SJCRH30 (cell line): ENCODE results near the gene UBE2J2. TPM values are rescaled to one million over a fixed set of nuclear protein-coding genes. Genes with fewer than 3 reads are reported as not detected.

Experiments
- DNase-seq, 2 experiments: peaks; one replicate each; pipeline ENCODE4 v3.0.0-alpha.2; 2015 to 2020
- H3K27ac ChIP-seq: fragments of 250-450 bp; sonication (Bioruptor Pico); 2 replicates; pipeline ENCODE4 v1.5.1; 2020; ENCODE audit warnings: mild to moderate bottlenecking, moderate library complexity
- H3K27me3 ChIP-seq: fragments of 250-450 bp; sonication (Bioruptor Pico); 2 replicates; pipeline ENCODE4 v1.5.1; 2020; ENCODE audit warnings: mild to moderate bottlenecking, moderate library complexity
- H3K36me3 ChIP-seq: fragments of 250-450 bp; sonication (Bioruptor Pico); 2 replicates; pipeline ENCODE4 v1.5.1; 2020; ENCODE audit warnings: mild to moderate bottlenecking, moderate library complexity
- H3K4me1 ChIP-seq: fragments of 250-450 bp; sonication (Bioruptor Pico); 2 replicates; pipeline ENCODE4 v1.5.1; 2020; ENCODE audit warnings: mild to moderate bottlenecking, moderate library complexity
- H3K4me3 ChIP-seq: fragments of 250-450 bp; sonication (Bioruptor Pico); 2 replicates; pipeline ENCODE4 v1.5.1; 2020; ENCODE audit warnings: mild to moderate bottlenecking, moderate library complexity
- H3K9me3 ChIP-seq: fragments of 250-450 bp; sonication (Bioruptor Pico); replicated peaks from 2 replicates; pipeline ENCODE4 v1.5.1; 2020; ENCODE audit warnings: mild to moderate bottlenecking, moderate library complexity
- total RNA-seq: library from RNA; depleted of rRNA; stranded (reverse); fragments of >200 nt; shearing (Covaris generic); gene quantifications from 2 replicates; pipeline ENCODE4 v1.2.3, GENCODE V29; 2014

The UBE2J2 gene
- total RNA-seq, 1 experiment from 2014 or later, result 115 TPM

DNA sequence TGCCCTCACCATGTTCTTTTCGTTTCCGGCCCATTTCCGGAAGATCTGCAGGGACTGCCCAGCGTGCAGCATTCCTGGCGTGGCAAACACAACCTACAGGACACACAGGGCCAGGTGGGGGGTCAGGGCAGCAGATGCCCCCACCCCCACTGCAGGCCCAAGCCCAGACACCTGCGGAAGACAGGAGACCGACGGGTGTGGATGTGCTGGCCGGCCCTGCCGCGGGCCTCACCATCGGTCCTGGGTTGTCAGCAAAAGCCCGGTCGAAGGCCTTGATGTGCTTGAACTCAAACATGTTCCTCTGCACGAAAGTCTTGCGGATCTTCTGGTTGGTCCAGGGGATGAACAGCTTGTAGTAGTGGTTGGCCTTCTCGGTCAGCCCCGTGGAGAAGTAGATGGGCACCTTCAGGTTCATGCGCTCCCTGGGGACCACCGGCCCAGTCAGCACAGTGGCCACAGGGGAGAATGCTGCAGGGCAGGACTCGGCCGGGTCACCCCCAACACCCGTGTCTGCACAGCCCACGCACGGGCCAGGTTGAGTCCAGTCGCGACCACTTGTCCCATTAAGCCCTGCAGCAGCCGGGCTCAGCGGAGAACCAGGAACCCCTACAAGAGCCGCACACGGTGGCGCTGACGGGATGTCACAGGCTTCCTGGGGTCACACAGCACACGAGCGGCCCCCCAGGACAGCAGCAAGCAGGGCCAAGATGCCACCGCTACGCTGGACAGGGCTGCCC is 40.0 kb upstream of the UBE2J2 start:
- Histone ChIP-seq H3K27ac (no peak overlapping the region), H3K36me3 (peaks cover 78% of the 10 kb centered on the region), H3K27me3 (no peaks in the 10 kb centered on the region), H3K4me1 (peaks cover 14% of the 10 kb centered on the region), H3K4me3 (no peak overlapping the region), H3K9me3 (no peaks in the 10 kb centered on the region)
- DNase-seq, result no peak

GRCh38 chr1:1312450-1313314 is 39.0 kb upstream of the UBE2J2 start:
- DNase-seq, result no peak
- H3K36me3 ChIP-seq, result peaks cover 70% of the 10 kb centered on the region
- H3K4me1 ChIP-seq, result peaks cover 4% of the 10 kb centered on the region
- H3K9me3 ChIP-seq, result no peaks in the 10 kb centered on the region
- H3K27ac ChIP-seq, result no peak overlapping the region
- no peak overlapping the region for H3K4me3 ChIP-seq
- no peaks in the 10 kb centered on the region for H3K27me3 ChIP-seq

- Histone ChIP-seq H3K36me3 (peaks cover 58% of the 10 kb centered on the region), H3K4me3 (no peak overlapping the region), H3K4me1 (peaks cover 5% of the 10 kb centered on the region), H3K9me3 (no peaks in the 10 kb centered on the region), H3K27ac (no peak overlapping the region), H3K27me3 (no peaks in the 10 kb centered on the region)
- DNase-seq, result no peak
Observed at GRCh38 chr1:1311107-1312104, 37.8 kb upstream of the UBE2J2 start.

DNA sequence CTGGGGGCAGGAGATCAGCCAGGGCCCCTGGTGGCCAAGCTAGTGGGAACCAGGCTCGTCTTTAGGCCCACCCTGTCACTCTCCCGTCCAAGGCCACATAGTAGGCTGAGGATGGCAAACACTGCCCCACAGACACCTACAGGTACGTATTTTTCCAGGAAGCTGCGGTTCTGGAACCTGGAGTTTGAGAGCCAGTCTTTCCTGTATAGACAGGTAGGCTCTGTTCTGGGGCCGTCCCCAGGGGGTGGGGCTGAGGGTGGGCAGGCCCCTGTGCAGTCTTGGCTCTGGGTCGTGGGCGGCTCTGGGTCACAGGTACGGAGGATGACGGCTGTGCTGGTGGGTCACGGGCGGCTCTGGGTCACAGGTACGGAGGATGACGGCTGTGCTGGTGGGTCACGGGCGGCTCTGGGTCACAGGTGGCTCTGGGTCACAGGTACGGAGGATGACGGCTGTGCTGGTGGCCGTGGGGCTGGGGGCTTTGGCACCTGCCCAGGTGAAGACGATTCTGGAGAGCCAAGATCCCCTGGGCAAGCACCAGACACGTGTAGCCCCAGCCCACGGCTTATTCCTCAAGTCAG is 36.9 kb upstream of the UBE2J2 start:
- Histone ChIP-seq H3K36me3 (peaks cover 51% of the 10 kb centered on the region), H3K4me1 (peaks cover 13% of the 10 kb centered on the region), H3K27ac (no peak overlapping the region), H3K9me3 (no peaks in the 10 kb centered on the region), H3K27me3 (no peaks in the 10 kb centered on the region), H3K4me3 (no peak overlapping the region)
- DNase-seq, result no peak

DNA sequence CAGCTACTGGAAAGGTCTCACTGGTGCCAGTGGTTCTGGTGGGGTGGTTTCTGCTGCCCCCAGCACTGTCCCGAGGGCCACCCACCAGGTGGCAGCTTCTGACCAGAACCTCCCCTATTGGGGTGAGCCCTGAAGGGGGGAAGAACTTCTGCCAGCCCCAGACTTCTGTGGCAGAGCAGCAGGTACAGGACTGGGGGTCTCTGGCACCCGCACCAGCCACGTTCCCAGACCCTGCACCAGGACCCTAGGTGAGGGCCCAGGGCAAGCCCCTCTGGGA is 36.4 kb upstream of the UBE2J2 start:
- no peak overlapping the region for H3K4me3 ChIP-seq
- H3K4me1 ChIP-seq, result peaks cover 17% of the 10 kb centered on the region
- no peak for DNase-seq
- H3K36me3 ChIP-seq, result peaks cover 48% of the 10 kb centered on the region
- no peak overlapping the region for H3K27ac ChIP-seq
- no peaks in the 10 kb centered on the region for H3K9me3 ChIP-seq
- H3K27me3 ChIP-seq, result no peaks in the 10 kb centered on the region

DNA sequence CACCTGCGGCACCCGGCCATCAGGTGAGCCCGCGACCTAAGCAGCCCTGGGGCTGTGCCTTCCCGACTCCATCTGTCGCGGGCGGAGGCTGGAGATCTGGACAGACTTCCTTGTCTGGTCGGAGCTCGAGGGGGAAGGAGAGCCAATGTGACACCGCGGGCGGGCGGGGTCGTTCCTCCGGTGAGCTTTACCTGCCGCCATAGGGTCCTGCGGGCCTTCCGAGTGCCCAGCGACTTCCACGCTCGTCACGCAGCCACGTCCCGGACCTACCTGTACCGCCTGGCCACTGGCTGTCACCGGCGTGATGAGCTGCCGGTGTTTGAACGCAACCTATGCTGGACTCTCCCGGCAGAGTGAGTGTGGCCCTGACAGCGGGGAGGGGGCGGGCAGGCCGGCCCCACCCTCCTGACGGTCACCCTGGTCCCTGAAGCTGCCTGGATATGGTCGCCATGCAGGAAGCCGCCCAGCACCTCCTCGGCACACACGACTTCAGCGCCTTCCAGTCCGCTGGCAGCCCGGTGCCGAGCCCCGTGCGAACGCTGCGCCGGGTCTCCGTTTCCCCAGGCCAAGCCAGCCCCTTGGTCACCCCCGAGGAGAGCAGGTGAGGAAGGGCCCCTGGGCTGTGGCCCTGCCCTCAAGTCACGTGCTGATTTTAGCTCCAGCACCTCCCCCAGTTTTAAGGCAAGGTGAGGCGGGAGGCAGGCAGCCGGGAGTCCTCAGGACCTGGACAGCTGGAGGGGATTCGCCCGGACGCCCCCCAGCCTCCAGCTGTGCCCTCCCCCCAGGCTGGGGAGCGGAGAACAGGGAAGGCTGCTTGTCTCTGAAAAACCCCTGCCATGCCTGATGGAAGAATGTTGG is 35.8 kb upstream of the UBE2J2 start:
- peaks cover 18% of the 10 kb centered on the region for H3K4me1 ChIP-seq
- peak overlapping the region; percentile 79 for H3K4me3 ChIP-seq
- no peaks in the 10 kb centered on the region for H3K9me3 ChIP-seq
- peaks cover 42% of the 10 kb centered on the region for H3K36me3 ChIP-seq
- H3K27ac ChIP-seq, result no peak overlapping the region
- H3K27me3 ChIP-seq, result no peaks in the 10 kb centered on the region
- no peak for DNase-seq

GRCh38 chr1:1308756-1309250 is 35.1 kb upstream of the UBE2J2 start:
- Histone ChIP-seq H3K36me3 (peaks cover 36% of the 10 kb centered on the region), H3K4me1 (peaks cover 23% of the 10 kb centered on the region), H3K27ac (peak overlapping the region; percentile 54), H3K4me3 (peak overlapping the region; percentile 79), H3K9me3 (no peaks in the 10 kb centered on the region), H3K27me3 (no peaks in the 10 kb centered on the region)
- DNase-seq, result no peak

- Histone ChIP-seq H3K4me3 (peak within 1 kb of the TSS; percentile 79), H3K36me3 (peaks cover 29% of the 10 kb centered on the region)
Observed at GRCh38 chr1:1307923-1308755, 34.5 kb upstream of the UBE2J2 start, which contains the start of the genes ACAP3 and PUSL1. TSS of gene ACAP3 (minus strand) at chr1:1307930. CDS start at chr1:1307815, 115 bp downstream. TSS of gene PUSL1 (plus strand) at chr1:1308597. CDS start at chr1:1308644, 47 bp downstream.

DNA sequence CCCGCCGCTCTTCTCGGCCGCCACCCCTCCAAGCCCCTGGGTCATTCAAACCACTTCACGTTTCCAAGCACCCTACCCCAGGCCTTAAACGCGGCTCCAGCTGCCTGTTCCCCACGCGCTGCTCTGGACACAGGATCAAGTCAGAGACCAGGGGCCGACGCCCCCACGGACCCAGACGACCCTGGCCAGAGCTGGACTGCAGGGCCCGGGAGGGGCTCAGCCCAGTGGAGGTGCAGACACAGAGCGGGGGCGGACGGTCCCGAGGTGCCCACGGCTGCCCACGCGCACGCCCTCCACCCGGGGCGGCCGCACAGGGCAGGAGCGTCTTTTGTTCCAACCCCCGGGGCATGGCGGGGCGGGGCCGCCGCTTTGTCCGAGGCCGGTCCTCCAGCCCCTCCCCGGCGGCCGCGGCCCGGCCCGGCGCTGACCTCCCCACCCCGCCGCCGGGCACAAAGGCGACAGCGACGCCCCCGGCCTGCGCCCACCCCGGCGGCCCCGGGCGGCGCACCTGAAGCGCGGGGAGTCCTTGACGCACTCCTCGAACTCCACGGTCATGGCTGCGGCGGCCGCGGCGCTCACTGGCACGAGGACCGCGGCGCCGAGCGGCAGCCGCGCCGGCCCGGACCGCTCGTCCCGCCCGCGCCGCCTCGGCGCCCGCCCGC is 33.7 kb upstream of the UBE2J2 start:
- Histone ChIP-seq H3K27me3 (no peaks in the 10 kb centered on the region), H3K9me3 (no peaks in the 10 kb centered on the region), H3K4me1 (peaks cover 24% of the 10 kb centered on the region), H3K36me3 (peaks cover 22% of the 10 kb centered on the region), H3K4me3 (peak overlapping the region; percentile 79), H3K27ac (no peak overlapping the region; the same call in 1 of the 2 replicates)
- peak; percentile 47 for DNase-seq

More at GRCh38 chr1:1307923-1308755, 34.5 kb upstream of the UBE2J2 start, which contains the start of the genes ACAP3 and PUSL1:
- Histone ChIP-seq H3K27ac (peak within 1 kb of the TSS; percentile 74), H3K27me3 (no peaks in the 10 kb centered on the region), H3K9me3 (no peaks in the 10 kb centered on the region), H3K4me1 (peaks cover 24% of the 10 kb centered on the region)
- DNase-seq, result peak; percentile 90 to 95

DNA sequence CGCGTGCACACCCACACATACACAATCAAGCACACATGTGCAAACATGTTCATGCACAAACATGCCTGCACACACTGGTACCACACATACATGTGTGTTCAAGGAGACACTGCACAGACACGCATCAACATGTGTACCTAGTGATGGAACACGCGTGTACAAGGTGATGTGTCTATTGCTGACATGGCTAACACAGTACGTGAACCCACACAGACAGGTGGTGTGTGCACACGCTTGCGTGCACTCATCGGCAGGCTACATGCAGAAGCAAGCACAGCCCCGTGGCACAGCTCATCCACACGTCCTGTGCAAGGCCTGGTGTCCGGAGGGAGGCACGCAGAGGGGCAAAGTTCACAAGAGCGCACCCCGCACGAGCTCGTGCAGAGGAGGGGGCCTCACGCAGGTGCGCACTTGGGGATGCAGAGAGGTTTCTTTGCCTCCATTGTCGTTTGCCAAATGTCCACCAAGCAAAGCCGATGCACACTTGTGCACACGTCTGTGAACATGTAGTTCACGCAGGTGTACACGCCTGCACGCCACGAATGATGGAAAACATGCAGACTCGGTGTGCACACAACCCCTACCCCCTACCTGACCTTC is 33.1 kb upstream of the UBE2J2 start:
- Histone ChIP-seq H3K36me3 (peaks cover 18% of the 10 kb centered on the region), H3K27me3 (no peaks in the 10 kb centered on the region), H3K27ac (no peak overlapping the region; the same call in 1 of the 2 replicates), H3K4me1 (peaks cover 24% of the 10 kb centered on the region), H3K9me3 (no peaks in the 10 kb centered on the region), H3K4me3 (peak overlapping the region; percentile 79)
- DNase-seq, result no peak

- H3K4me1 ChIP-seq, result peaks cover 24% of the 10 kb centered on the region
- peaks cover 12% of the 10 kb centered on the region; the same call in 1 of the 2 replicates for H3K36me3 ChIP-seq
- H3K4me3 ChIP-seq, result peak overlapping the region; percentile 79
- no peaks in the 10 kb centered on the region for H3K9me3 ChIP-seq
- peak; percentile 73 to 77 for DNase-seq
- no peaks in the 10 kb centered on the region for H3K27me3 ChIP-seq
- H3K27ac ChIP-seq, result peak overlapping the region; percentile 76
Observed at GRCh38 chr1:1306070-1306660, 32.5 kb upstream of the UBE2J2 start.
